Prostate gland (tissue), 2 donors: ENCODE results near the gene LRCH1. TPM values are rescaled to one million over a fixed set of nuclear protein-coding genes. Genes with fewer than 3 reads are reported as not detected.
A peak's percentile ranks its signal among the peaks of the same experiment; 100 is the strongest.

Experiments used
- DNase-seq: peaks from one replicate; pipeline ENCODE4 v3.0.0-alpha.2; 2019; ENCODE audit warnings: low spot score
- H3K27ac ChIP-seq, 2 donors: fragments of 200-600 bp; sonication (generic); 2 replicates each; pipeline ENCODE4 v1.5.1; 2017 to 2019
- H3K27me3 ChIP-seq: fragments of 200-600 bp; sonication (generic); replicated peaks from 2 replicates; pipeline ENCODE4 v1.5.1; 2019; ENCODE audit not compliant: insufficient read depth
- H3K36me3 ChIP-seq, 2 donors: fragments of 200-600 bp; sonication (generic); 1 replicate in 1 of 2; 2 replicates in 1 of 2; pipeline versions ENCODE4 v1.5.1 to v1.8.1; 2017 to 2019
- H3K4me1 ChIP-seq: fragments of 200-600 bp; sonication (generic); replicated peaks from 2 replicates; pipeline ENCODE4 v1.5.1; 2019
- H3K4me3 ChIP-seq, 2 donors: fragments of 200-600 bp; sonication (generic); 2 replicates each; pipeline ENCODE4 v1.5.1; 2017 to 2019
- H3K9me3 ChIP-seq: fragments of 200-600 bp; sonication (generic); 2 replicates; pipeline ENCODE4 v1.5.1; 2017
- POLR2A ChIP-seq: fragments of 450-650 bp; IDR thresholded peaks from one replicate; pipeline ENCODE4 v1.6.1; 2016; ENCODE audit warnings: antibody characterized with exemption, mild to moderate bottlenecking
- POLR2AphosphoS5 ChIP-seq: sonication (generic); formaldehyde crosslinking; IDR thresholded peaks from one replicate; pipeline ENCODE4 v1.6.1; 2017; ENCODE audit warnings: antibody characterized with exemption
- WGBS: methylation state at CpG from one replicate; pipeline ENCODE4 v1.1.5; 2018; 5-methylcytosine and 5-hydroxymethylcytosine counted together
- intact Hi-C: fragments of 100-400 bp; cut with DNase I; formaldehyde crosslinking; loops from one replicate; pipeline ENCODE4 v1.14.2; 2022
- total RNA-seq, 2 donors: library from RNA; depleted of rRNA; stranded (reverse); fragments of >200 nt; gene quantifications; one replicate each; pipeline ENCODE4 v1.1.0, GENCODE V29; 2016
- TF ChIP-seq, protein P1 (sequence below), 4 experiments: fragments of 200-600 bp in 2 of 4; fragments of 450-650 bp in 2 of 4; sonication (generic) in 2 of 4; IDR thresholded peaks; 1 replicate in 3 of 4; 2 replicates in 1 of 4; pipeline ENCODE4 v1.5.1; 2016 to 2019; ENCODE audit warnings: antibody characterized with exemption in 4 of 4, mild to moderate bottlenecking in 2 of 4, moderate library complexity in 2 of 4

Gene LRCH1
- total RNA-seq, 2 donors from 2014 or later = 14.8 to 17.2 TPM

GRCh38 chr13:46544811-46545210 lies 8.2 kb upstream of the LRCH1 start:
- no peaks in the 10 kb centered on the region for H3K4me1 ChIP-seq
- no peak overlapping the region for H3K27ac ChIP-seq
- DNase-seq = no peak
- intact Hi-C loops = no loop called here
- H3K4me3 ChIP-seq = no peak overlapping the region
- no peaks in the 10 kb centered on the region for H3K36me3 ChIP-seq
- WGBS = 95% methylated on average over 1 of the region's 1 CpG
- TF ChIP-seq POLR2A (no peak), POLR2AphosphoS5 (no peak)
- TF ChIP-seq, protein P1, sequence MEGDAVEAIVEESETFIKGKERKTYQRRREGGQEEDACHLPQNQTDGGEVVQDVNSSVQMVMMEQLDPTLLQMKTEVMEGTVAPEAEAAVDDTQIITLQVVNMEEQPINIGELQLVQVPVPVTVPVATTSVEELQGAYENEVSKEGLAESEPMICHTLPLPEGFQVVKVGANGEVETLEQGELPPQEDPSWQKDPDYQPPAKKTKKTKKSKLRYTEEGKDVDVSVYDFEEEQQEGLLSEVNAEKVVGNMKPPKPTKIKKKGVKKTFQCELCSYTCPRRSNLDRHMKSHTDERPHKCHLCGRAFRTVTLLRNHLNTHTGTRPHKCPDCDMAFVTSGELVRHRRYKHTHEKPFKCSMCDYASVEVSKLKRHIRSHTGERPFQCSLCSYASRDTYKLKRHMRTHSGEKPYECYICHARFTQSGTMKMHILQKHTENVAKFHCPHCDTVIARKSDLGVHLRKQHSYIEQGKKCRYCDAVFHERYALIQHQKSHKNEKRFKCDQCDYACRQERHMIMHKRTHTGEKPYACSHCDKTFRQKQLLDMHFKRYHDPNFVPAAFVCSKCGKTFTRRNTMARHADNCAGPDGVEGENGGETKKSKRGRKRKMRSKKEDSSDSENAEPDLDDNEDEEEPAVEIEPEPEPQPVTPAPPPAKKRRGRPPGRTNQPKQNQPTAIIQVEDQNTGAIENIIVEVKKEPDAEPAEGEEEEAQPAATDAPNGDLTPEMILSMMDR (IDR thresholded peaks at IDR 0.05) = no peak
- no peaks in the 10 kb centered on the region for H3K27me3 ChIP-seq
- no peaks in the 10 kb centered on the region for H3K9me3 ChIP-seq

DNA sequence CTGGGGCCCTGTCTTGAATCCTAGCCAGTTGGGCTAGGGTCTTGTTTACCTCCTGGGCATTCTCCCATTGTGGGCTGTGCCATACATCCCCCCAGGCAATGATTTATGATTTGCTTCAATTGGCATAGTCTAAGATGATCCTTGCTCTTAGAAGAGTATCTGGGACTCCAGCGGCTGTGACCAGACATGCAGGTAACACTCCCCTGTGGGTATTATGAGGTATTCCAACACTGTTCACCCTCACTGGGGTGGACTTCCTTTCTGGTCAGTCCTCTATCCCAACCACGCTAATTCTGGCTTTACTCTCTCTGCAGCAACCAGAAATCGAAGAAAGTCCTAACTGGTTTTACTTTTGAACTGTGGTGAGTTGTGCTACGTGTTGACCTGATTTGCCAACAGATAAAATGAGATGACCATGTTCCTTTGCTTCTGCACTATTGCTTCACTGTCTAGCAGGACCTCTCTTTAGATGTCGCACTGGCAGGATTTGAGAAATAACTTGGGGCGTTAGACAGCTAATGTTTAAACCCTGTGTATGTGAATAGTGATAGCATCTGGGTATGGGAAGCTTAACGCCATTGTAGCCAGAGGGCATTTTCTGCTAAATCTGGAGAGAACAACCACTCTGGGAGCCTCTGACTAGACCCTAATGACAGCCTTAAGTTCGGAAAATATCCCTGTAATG lies 6.7 kb upstream of the LRCH1 start:
- no peak for DNase-seq
- no peaks in the 10 kb centered on the region for H3K4me1 ChIP-seq
- no peaks in the 10 kb centered on the region for H3K9me3 ChIP-seq
- no peak for TF ChIP-seq POLR2AphosphoS5
- TF ChIP-seq, protein P1 (IDR thresholded peaks at IDR 0.05) = no peak
- no peak for TF ChIP-seq POLR2A
- H3K27ac ChIP-seq = no peak overlapping the region
- intact Hi-C loops = no loop called here
- H3K36me3 ChIP-seq = no peaks in the 10 kb centered on the region
- H3K27me3 ChIP-seq = no peaks in the 10 kb centered on the region
- WGBS = 59% methylated on average over 8 of the region's 8 CpGs
- no peak overlapping the region for H3K4me3 ChIP-seq

DNA sequence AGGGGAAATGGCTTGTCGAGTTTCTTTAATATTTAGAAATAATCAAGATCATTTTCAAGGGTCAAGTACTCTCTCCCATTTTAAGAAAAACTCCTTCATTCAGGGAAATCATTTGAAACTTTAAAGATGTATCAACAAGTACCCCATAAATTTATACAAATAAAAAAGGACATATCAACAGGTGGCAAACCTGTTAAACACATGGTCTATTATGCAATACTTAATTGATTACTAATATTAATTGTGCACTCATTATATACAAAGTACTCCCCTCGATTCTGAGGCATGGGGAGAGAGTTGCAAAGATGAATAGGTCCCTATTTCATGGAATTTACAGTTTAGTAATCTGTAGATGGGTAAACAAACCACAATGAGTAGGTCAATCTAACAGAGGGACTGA lies 2.1 kb upstream of the LRCH1 start:
- Histone ChIP-seq H3K9me3 (no peaks in the 10 kb centered on the region), H3K4me1 (no peaks in the 10 kb centered on the region), H3K36me3 (no peaks in the 10 kb centered on the region), H3K4me3 (no peak overlapping the region), H3K27ac (no peak overlapping the region), H3K27me3 (no peaks in the 10 kb centered on the region)
- TF ChIP-seq POLR2A = no peak
- TF ChIP-seq, protein P1 (IDR thresholded peaks at IDR 0.05) = no peak
- no peak for TF ChIP-seq POLR2AphosphoS5
- DNase-seq = no peak
- intact Hi-C loops = loop anchor here (5.0 to 10.0 kb wide), 5 partner anchors 59 to 246 kb away; partner anchors contain the start of gene ESD
- WGBS = 72% methylated on average over 2 of the region's 2 CpGs

GRCh38 chr13:46551410-46552302 lies 1.3 kb upstream of the LRCH1 start:
- TF ChIP-seq POLR2A = no peak
- TF ChIP-seq POLR2AphosphoS5 = peak; percentile 56
- TF ChIP-seq, protein P1 (IDR thresholded peaks at IDR 0.05) = peak; percentile 82 to 89 (median 85)
- H3K9me3 ChIP-seq = no peaks in the 10 kb centered on the region
- no peaks in the 10 kb centered on the region for H3K36me3 ChIP-seq
- H3K27me3 ChIP-seq = no peaks in the 10 kb centered on the region
- H3K4me1 ChIP-seq = no peaks in the 10 kb centered on the region
- peak; percentile 78 for DNase-seq
- intact Hi-C loops = loop anchor here (5.0 to 10.0 kb wide), 5 partner anchors 59 to 246 kb away; partner anchors contain the start of gene ESD
- peak overlapping the region in 1 of 2 donors; percentile 69 for H3K4me3 ChIP-seq
- WGBS = 38% methylated on average over 22 of the region's 22 CpGs
- H3K27ac ChIP-seq = peak overlapping the region; percentile 86 to 93
